PC-3 (cell line): Measurements from ENCODE around the gene ANAPC7. TPM values are rescaled to one million over a fixed set of nuclear protein-coding genes. Genes with fewer than 3 reads are reported as not detected.
"Not testable (repeated sequence)": the region's sequence is repeated elsewhere in the genome, so short reads cannot be mapped to it uniquely, and the experiment has no call there.

ENCODE experiments used
- ATAC-seq: fragments of 200-7000 bp; cut with Tn5 transposase; 2 replicates; pipeline ENCODE4 v1.9.1; 2020; ENCODE audit warnings: mild to moderate bottlenecking, moderate library complexity
- BruUV-seq: library from RNA; stranded (reverse); fragments of 400-500 nt; replicated peaks from 2 replicates; lab custom pipeline; 2021; lab: Mats Ljungman, UMichigan
- CTCF ChIA-PET: fragments of 300-600 bp; sonication (Branson Sonifier 250); formaldehyde crosslinking; loops from one replicate; lab custom pipeline; 2022; ENCODE audit warnings: antibody characterized with exemption; lab: Charles Lee
- POLR2A ChIA-PET: fragments of 300-600 bp; sonication (Branson Sonifier 250); formaldehyde crosslinking; loops from one replicate; lab custom pipeline; 2022; ENCODE audit warnings: antibody characterized with exemption; ENCODE audit not compliant: unreplicated experiment; lab: Charles Lee
- DNase-seq: peaks from one replicate; pipeline ENCODE4 v3.0.0-alpha.2; 2015
- H2AFZ ChIP-seq: fragments of 300-600 bp; sonication (generic); 2 replicates; pipeline ENCODE4 v1.6.0; 2016; ENCODE audit warnings: antibody characterized with exemption, low read length
- H3F3A ChIP-seq: fragments of 300-600 bp; sonication (generic); one replicate; pipeline ENCODE4 v1.6.0; 2017; ENCODE audit warnings: antibody characterized with exemption, low read length, control low read depth, mild to moderate bottlenecking; ENCODE audit not compliant: unreplicated experiment
- H3K27ac ChIP-seq: fragments of 300-600 bp; sonication (generic); 2 replicates; pipeline ENCODE4 v1.5.1; 2016; ENCODE audit warnings: mild to moderate bottlenecking, low read length
- H3K27me3 ChIP-seq: fragments of 300-600 bp; sonication (generic); 2 replicates; pipeline ENCODE4 v1.6.1; 2016; ENCODE audit warnings: low read length, mixed read lengths
- H3K36me3 ChIP-seq: fragments of 300-600 bp; sonication (generic); 2 replicates; pipeline ENCODE4 v1.6.1; 2016; ENCODE audit warnings: low read depth, mixed run types, low read length, mixed read lengths
- H3K4me1 ChIP-seq: fragments of 300-600 bp; sonication (generic); 2 replicates; pipeline ENCODE4 v1.5.1; 2016; ENCODE audit warnings: low read length; ENCODE audit not compliant: insufficient read depth
- H3K4me2 ChIP-seq: fragments of 300-600 bp; sonication (generic); 2 replicates; pipeline ENCODE4 v1.6.0; 2016; ENCODE audit warnings: low read length
- H3K4me3 ChIP-seq: fragments of 300-600 bp; sonication (generic); 2 replicates; pipeline ENCODE4 v1.5.1; 2016; ENCODE audit warnings: mild to moderate bottlenecking, low read length, mixed read lengths
- H3K79me2 ChIP-seq: fragments of 300-600 bp; sonication (generic); 2 replicates; pipeline ENCODE4 v1.6.1; 2017; ENCODE audit warnings: low read length, mixed read lengths
- H3K9ac ChIP-seq: fragments of 300-600 bp; sonication (generic); 2 replicates; pipeline ENCODE4 v1.6.0; 2016; ENCODE audit warnings: mild to moderate bottlenecking, low read length
- H3K9me2 ChIP-seq: fragments of 300-600 bp; sonication (generic); replicated peaks from 2 replicates; pipeline ENCODE4 v1.6.1; 2016; ENCODE audit warnings: mixed run types, low read length, mixed read lengths
- H3K9me3 ChIP-seq: fragments of 300-600 bp; sonication (generic); 2 replicates; pipeline ENCODE4 v1.6.1; 2016; ENCODE audit warnings: low read length, mixed read lengths
- H4K20me1 ChIP-seq: fragments of 300-600 bp; sonication (generic); 2 replicates; pipeline ENCODE4 v1.6.1; 2016; ENCODE audit warnings: low read length, mixed read lengths
- CTCF ChIP-seq: fragments of 300-600 bp; sonication (generic); conservative IDR thresholded peaks from 2 replicates; pipeline ENCODE4 v1.5.1; 2017; ENCODE audit warnings: antibody characterized with exemption, low read depth, mild to moderate bottlenecking, low read length
- EZH2 ChIP-seq: fragments of 300-600 bp; sonication (generic); IDR thresholded peaks from one replicate; pipeline ENCODE4 v1.6.1; 2017; ENCODE audit warnings: antibody characterized with exemption, mild to moderate bottlenecking, low read length; ENCODE audit not compliant: unreplicated experiment
- EZH2phosphoT487 ChIP-seq: fragments of 300-600 bp; sonication (generic); IDR thresholded peaks from 2 replicates; pipeline ENCODE4 v1.6.1; 2018; ENCODE audit warnings: mild to moderate bottlenecking, antibody characterized with exemption, low read length, borderline replicate concordance
- intact Hi-C: fragments of 100-400 bp; cut with micrococcal nuclease; formaldehyde crosslinking; loops from 2 replicates; pipeline ENCODE4 v1.9.0; 2023
- total RNA-seq: library from RNA; depleted of rRNA; stranded (reverse); fragments of >200 nt; gene quantifications from 2 replicates; pipeline ENCODE4 v1.2.3, GENCODE V29; 2014

The ANAPC7 gene
- total RNA-seq, 1 experiment from 2014 or later = 80.5 TPM

- Histone ChIP-seq H3K27ac (peak overlapping the region; percentile 73), H3K4me2 (no peak overlapping the region), H3K9me3 (no peaks in the 10 kb centered on the region), H3K79me2 (peaks cover 1% of the 10 kb centered on the region; the same call in 1 of the 2 replicates), H3K9ac (no peak overlapping the region), H3F3A (peaks cover 15% of the 10 kb centered on the region), H3K4me1 (peaks cover 38% of the 10 kb centered on the region), H3K27me3 (no peaks in the 10 kb centered on the region), H4K20me1 (no peaks in the 10 kb centered on the region), H3K4me3 (no peak overlapping the region), H3K36me3 (peaks cover 94% of the 10 kb centered on the region), H2AFZ (no peak overlapping the region), H3K9me2 (no peaks in the 10 kb centered on the region)
- DNase-seq (no peak), ATAC-seq (no peak)
- no peak for TF ChIP-seq EZH2phosphoT487
- TF ChIP-seq CTCF = no peak
- no peak for TF ChIP-seq EZH2
- CTCF ChIA-PET = no interaction called here
- intact Hi-C loops = no loop called here
- BruUV-seq = no TSS peak
- POLR2A ChIA-PET = no interaction called here
Measured at GRCh38 chr12:110340706-110341105, 62.8 kb downstream of the ANAPC7 start.

- H3K4me3 ChIP-seq, H3K4me2 ChIP-seq, intact Hi-C loops, DNase-seq, H3K9me2 ChIP-seq, H3K9me3 ChIP-seq, BruUV-seq, ATAC-seq, H3K79me2 ChIP-seq, H4K20me1 ChIP-seq, H3K27me3 ChIP-seq, H2AFZ ChIP-seq: not testable (repeated sequence)
- Histone ChIP-seq H3K36me3 (peaks cover 96% of the 10 kb centered on the region), H3K9ac (0 out of 2 replicates have a peak overlapping the region, but pooled peaks have one; percentile 0), H3K4me1 (peaks cover 35% of the 10 kb centered on the region), H3K27ac (peak overlapping the region; percentile 73), H3F3A (peaks cover 13% of the 10 kb centered on the region)
- POLR2A ChIA-PET = interaction anchor here (0.6 to 0.7 kb wide), 2 partner anchors 27 to 28 kb away, joined by 4 read pairs; no protein-coding TSS in a partner anchor
- CTCF ChIA-PET = interaction anchor here (0.6 kb wide), 1 partner anchor 36 kb away, joined by 9 read pairs; no protein-coding TSS in a partner anchor
Measured at GRCh38 chr12:110340261-110340660, 63.2 kb downstream of the ANAPC7 start.

GRCh38 chr12:110339184-110339952 is 64.1 kb downstream of the ANAPC7 start:
- DNase-seq = peak; percentile 71
- peak; percentile 91 for ATAC-seq
- H3K79me2 ChIP-seq = no peaks in the 10 kb centered on the region; the same call in 1 of the 2 replicates
- H3K27me3 ChIP-seq = no peaks in the 10 kb centered on the region
- CTCF ChIA-PET = interaction anchor here (0.5 to 0.6 kb wide), 2 partner anchors 16 to 37 kb away, joined by 6 to 9 read pairs; no protein-coding TSS in a partner anchor
- no peaks in the 10 kb centered on the region for H3K9me2 ChIP-seq
- POLR2A ChIA-PET = interaction anchor here (0.6 to 0.7 kb wide), 3 partner anchors 27 to 129 kb away, joined by 3 to 4 read pairs (median 4); partner anchors contain the start of gene GPN3
- H3K9me3 ChIP-seq = no peaks in the 10 kb centered on the region
- no peak overlapping the region for H3K4me3 ChIP-seq
- H4K20me1 ChIP-seq = no peaks in the 10 kb centered on the region
- TF ChIP-seq EZH2phosphoT487 = no peak
- no peak for TF ChIP-seq EZH2
- no peak for TF ChIP-seq CTCF
- peaks cover 27% of the 10 kb centered on the region for H3K4me1 ChIP-seq
- peaks cover 8% of the 10 kb centered on the region for H3F3A ChIP-seq
- H3K36me3 ChIP-seq = peaks cover 97% of the 10 kb centered on the region
- H3K27ac ChIP-seq = peak overlapping the region; percentile 73
- intact Hi-C loops = loop anchor here (1.0 to 5.0 kb wide), 6 partner anchors 35 to 237 kb away; partner anchors contain the start of gene ATP2A2
- peak overlapping the region; percentile 18; the same call in 1 of the 2 replicates for H3K9ac ChIP-seq
- peak overlapping the region; percentile 12 for H3K4me2 ChIP-seq
- TSS peak; percentile 64 for BruUV-seq
- no peak overlapping the region for H2AFZ ChIP-seq
